GM12874 (cell line): ENCODE results near the gene PPP2R3B.

ENCODE experiments used
- CTCF ChIP-seq: IDR thresholded peaks from 2 replicates; pipeline ENCODE4 v1.5.1; 2011; ENCODE audit warnings: low read depth, mild to moderate bottlenecking, control low read depth, low read length, moderate library complexity; ENCODE audit not compliant: insufficient read depth

PPP2R3B gene

GRCh38 chrX:386768-387575, at the start of gene PPP2R3B:
TSS of gene PPP2R3B (minus strand) at chrX:386907. CDS start at chrX:386691, 216 bp downstream.
- TF ChIP-seq CTCF: no peak

GRCh38 chrX:435536-436122, 48.9 kb upstream of the PPP2R3B start:
- no peak for TF ChIP-seq CTCF

GRCh38 chrX:434946-435345, 48.2 kb upstream of the PPP2R3B start:
- TF ChIP-seq CTCF: no peak

GRCh38 chrX:433771-434170, 47.1 kb upstream of the PPP2R3B start:
- TF ChIP-seq CTCF: no peak

- no peak for TF ChIP-seq CTCF
Measured at GRCh38 chrX:431492-432111, 44.9 kb upstream of the PPP2R3B start.

- no peak for TF ChIP-seq CTCF
Measured at GRCh38 chrX:431056-431455, 44.3 kb upstream of the PPP2R3B start.

GRCh38 chrX:429266-429825, 42.6 kb upstream of the PPP2R3B start:
- TF ChIP-seq CTCF: no peak
